Ishikawa (cell line): ENCODE results near the gene DTX1.
A peak's percentile ranks its signal among the peaks of the same experiment; 100 is the strongest.

Experiments
- CEBPB ChIP-seq: IDR thresholded peaks from 2 replicates; pipeline ENCODE4 v1.6.1; 2012
- CREB1 ChIP-seq: IDR thresholded peaks from 2 replicates; pipeline ENCODE4 v1.6.1; 2012; ENCODE audit warnings: low read depth
- EGR1 ChIP-seq: IDR thresholded peaks from 2 replicates; pipeline ENCODE4 v1.6.1; 2012
- EP300 ChIP-seq: IDR thresholded peaks from 2 replicates; pipeline ENCODE4 v1.6.1; 2012; ENCODE audit warnings: borderline replicate concordance
- FOXM1 ChIP-seq: IDR thresholded peaks from 2 replicates; pipeline ENCODE4 v1.6.1; 2012; ENCODE audit warnings: low read depth, borderline replicate concordance
- NFIC ChIP-seq: IDR thresholded peaks from 2 replicates; pipeline ENCODE4 v1.6.1; 2012
- RAD21 ChIP-seq: IDR thresholded peaks from 2 replicates; pipeline ENCODE4 v1.6.1; 2012; ENCODE audit warnings: low read depth
- REST ChIP-seq: IDR thresholded peaks from 2 replicates; pipeline ENCODE4 v1.6.1; 2012; ENCODE audit warnings: low read depth, mild to moderate bottlenecking
- TAF1 ChIP-seq: IDR thresholded peaks from 2 replicates; pipeline ENCODE4 v1.6.1; 2012; ENCODE audit warnings: low read depth, mild to moderate bottlenecking
- TCF12 ChIP-seq: IDR thresholded peaks from 2 replicates; pipeline ENCODE4 v1.6.1; 2012; ENCODE audit warnings: low read depth
- TEAD4 ChIP-seq: IDR thresholded peaks from 2 replicates; pipeline ENCODE4 v1.6.1; 2012
- YY1 ChIP-seq: IDR thresholded peaks from 2 replicates; pipeline ENCODE4 v1.6.1; 2012; ENCODE audit warnings: low read depth
- ZBTB7A ChIP-seq: IDR thresholded peaks from 2 replicates; pipeline ENCODE4 v1.6.1; 2012; ENCODE audit warnings: low read depth
- TF ChIP-seq, protein P1 (sequence below): IDR thresholded peaks from 2 replicates; pipeline ENCODE4 v1.6.1; 2012
- TF ChIP-seq, protein P2 (sequence below): IDR thresholded peaks from 2 replicates; pipeline ENCODE4 v1.6.1; 2012

Gene DTX1

DNA sequence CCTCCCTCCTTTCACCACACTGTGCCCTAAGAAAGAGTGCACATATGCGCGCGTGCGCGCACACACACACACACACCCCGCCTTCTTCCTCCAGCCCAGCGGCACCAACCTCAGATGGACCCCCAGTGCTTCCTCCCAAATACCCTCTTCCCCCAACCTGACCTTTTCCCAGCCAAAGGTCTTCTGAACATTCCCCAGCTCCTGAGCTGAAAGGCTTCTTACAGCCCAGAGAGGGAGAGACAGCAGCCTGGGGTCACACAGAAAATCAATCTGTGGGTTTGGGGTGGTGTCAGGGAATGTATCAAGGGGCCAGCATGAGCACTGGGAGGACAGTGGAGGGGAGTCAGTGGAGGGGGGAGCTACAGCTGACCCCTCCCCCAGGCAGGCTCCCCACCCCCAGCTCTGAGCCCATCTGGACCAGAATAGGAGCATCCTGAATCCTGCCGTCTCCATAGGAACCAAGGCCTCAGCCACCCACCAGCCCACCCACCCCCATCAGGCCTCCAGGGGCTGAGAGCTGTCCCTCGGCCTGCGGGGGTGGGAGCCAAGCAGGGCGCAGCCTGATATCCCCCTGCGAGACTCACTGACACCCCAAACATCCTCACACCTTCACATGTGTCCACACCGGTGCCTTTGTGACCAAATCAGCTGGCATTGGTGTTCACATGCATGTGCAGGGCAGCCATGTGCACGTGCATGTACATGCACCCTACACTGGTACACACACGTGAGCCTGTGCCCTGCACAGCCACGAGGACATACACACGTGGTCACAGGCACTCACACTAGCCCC, 73.3 kb downstream of the DTX1 start:
- TF ChIP-seq CEBPB: no peak
- no peak for TF ChIP-seq FOXM1
- TF ChIP-seq TAF1: no peak
- TF ChIP-seq TEAD4: no peak
- no peak for TF ChIP-seq RAD21
- TF ChIP-seq REST: no peak
- no peak for TF ChIP-seq EGR1
- TF ChIP-seq, protein P1, sequence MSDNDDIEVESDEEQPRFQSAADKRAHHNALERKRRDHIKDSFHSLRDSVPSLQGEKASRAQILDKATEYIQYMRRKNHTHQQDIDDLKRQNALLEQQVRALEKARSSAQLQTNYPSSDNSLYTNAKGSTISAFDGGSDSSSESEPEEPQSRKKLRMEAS: no peak; the same call in 1 of the 2 replicates
- TF ChIP-seq CREB1: no peak
- no peak for TF ChIP-seq EP300
- no peak for TF ChIP-seq ZBTB7A
- TF ChIP-seq, protein P2, sequence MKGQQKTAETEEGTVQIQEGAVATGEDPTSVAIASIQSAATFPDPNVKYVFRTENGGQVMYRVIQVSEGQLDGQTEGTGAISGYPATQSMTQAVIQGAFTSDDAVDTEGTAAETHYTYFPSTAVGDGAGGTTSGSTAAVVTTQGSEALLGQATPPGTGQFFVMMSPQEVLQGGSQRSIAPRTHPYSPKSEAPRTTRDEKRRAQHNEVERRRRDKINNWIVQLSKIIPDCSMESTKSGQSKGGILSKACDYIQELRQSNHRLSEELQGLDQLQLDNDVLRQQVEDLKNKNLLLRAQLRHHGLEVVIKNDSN: no peak
- TF ChIP-seq YY1: no peak
- no peak for TF ChIP-seq NFIC

DNA sequence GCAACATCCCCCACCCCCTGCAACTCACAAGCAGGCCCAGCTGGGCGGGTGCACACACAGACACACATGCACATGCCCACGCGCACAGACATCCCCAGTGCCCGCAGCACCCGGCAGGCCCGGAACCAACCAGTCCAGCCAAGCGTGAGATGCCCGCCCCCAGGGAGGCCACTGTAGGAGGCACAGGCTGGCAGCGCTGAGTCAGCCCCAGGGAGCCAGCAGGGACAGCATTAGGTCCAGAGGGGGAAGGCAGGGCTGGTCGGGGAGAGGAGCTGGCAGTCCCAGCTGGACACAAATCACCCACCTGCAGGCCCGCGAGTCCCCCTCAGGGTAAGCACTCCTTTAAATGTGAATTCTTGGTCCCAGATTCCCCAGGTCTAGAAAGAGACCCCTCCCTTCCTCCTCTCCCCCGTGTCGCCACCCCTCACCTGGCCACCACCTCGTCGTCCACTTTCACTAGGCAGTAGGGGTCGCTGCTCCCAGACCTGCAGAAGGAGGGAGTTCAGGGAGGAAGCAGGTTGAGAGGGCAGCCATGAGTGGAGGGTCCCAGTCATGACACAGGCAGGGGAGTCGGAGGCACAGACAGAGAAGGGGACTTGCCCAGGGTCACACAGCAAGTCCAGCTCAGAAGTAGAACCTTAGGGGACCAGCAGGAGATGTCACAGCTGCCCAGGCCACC, 74.1 kb downstream of the DTX1 start:
- TF ChIP-seq NFIC: peak; percentile 45; the same call in 1 of the 2 replicates
- TF ChIP-seq, protein P1: peak; percentile 37; the same call in 1 of the 2 replicates
- TF ChIP-seq CEBPB: no peak
- TF ChIP-seq CREB1: no peak
- TF ChIP-seq, protein P2: no peak
- TF ChIP-seq FOXM1: no peak
- TF ChIP-seq ZBTB7A: peak; percentile 90
- peak; percentile 30; the same call in 1 of the 2 replicates for TF ChIP-seq EP300
- TF ChIP-seq TCF12: no peak
- TF ChIP-seq TAF1: no peak
- peak; percentile 60 for TF ChIP-seq RAD21
- TF ChIP-seq REST: no peak
- TF ChIP-seq YY1: no peak
- peak; percentile 29; the same call in 1 of the 2 replicates for TF ChIP-seq TEAD4
- 0 out of 2 replicates have a peak, but pooled peaks have one; percentile 10 for TF ChIP-seq EGR1

- no peak for TF ChIP-seq YY1
- no peak for TF ChIP-seq ZBTB7A
- TF ChIP-seq FOXM1: no peak
- no peak for TF ChIP-seq EP300
- TF ChIP-seq REST: no peak
- TF ChIP-seq, protein P1: no peak
- no peak for TF ChIP-seq TCF12
- TF ChIP-seq, protein P2: no peak
- TF ChIP-seq CEBPB: no peak
- TF ChIP-seq TEAD4: no peak
- TF ChIP-seq TAF1: no peak
- no peak for TF ChIP-seq NFIC
- TF ChIP-seq EGR1: no peak
- TF ChIP-seq CREB1: no peak
- no peak for TF ChIP-seq RAD21
Measured at GRCh38 chr12:113131556-113131955, 75.0 kb downstream of the DTX1 start.
